HK-2 (cell line): Measurements from ENCODE around the gene MUC6.

ENCODE experiments used
- DNase-seq: peaks from one replicate; pipeline ENCODE4 v3.0.0-alpha.2; 2018; ENCODE audit not compliant: unreplicated experiment

MUC6 gene

GRCh38 chr11:967995-968751 is 68.3 kb downstream of the MUC6 start:
- no peak for DNase-seq

- DNase-seq = no peak
Observed at GRCh38 chr11:965206-965775, 71.2 kb downstream of the MUC6 start.

GRCh38 chr11:963852-964251 is 72.7 kb downstream of the MUC6 start:
- DNase-seq = no peak
